Endothelial cell of umbilical vein (primary cell): ENCODE data around the gene GPR107. TPM values are rescaled to one million over a fixed set of nuclear protein-coding genes. Genes with fewer than 3 reads are reported as not detected.

Experiments used
- BruUV-seq: library from RNA; stranded (reverse); fragments of 400-500 nt; replicated peaks from 2 replicates; lab custom pipeline; 2021; lab: Mats Ljungman, UMichigan
- CTCF ChIA-PET: fragments of 300-600, 350-600 bp; sonication (Branson Sonifier 250); formaldehyde crosslinking; loops from one replicate; lab custom pipeline; 2021; ENCODE audit warnings: antibody characterized with exemption, inconsistent platforms; lab: Charles Lee
- POLR2A ChIA-PET: fragments of 300-600, 350-600 bp; sonication (Branson Sonifier 250); formaldehyde crosslinking; loops from one replicate; lab custom pipeline; 2021; ENCODE audit warnings: antibody characterized with exemption, inconsistent platforms; lab: Charles Lee
- DNase-seq: peaks from one replicate; pipeline ENCODE4 v3.0.0-alpha.2; 2011; ENCODE audit warnings: low read depth, low spot score
- FAIRE-seq: peaks from 2 replicates; lab custom pipeline; 2011; peaks lifted over from hg19 to GRCh38; lab: Jason Lieb, UNC
- H2AFZ ChIP-seq: 2 replicates; pipeline ENCODE4 v1.6.0; 2012; ENCODE audit warnings: low read depth, low read length, control low read depth, inconsistent platforms
- H3K27ac ChIP-seq: 2 replicates; pipeline ENCODE4 v1.5.1; 2011; ENCODE audit warnings: low read depth, mild to moderate bottlenecking, control low read depth, low read length, moderate library complexity; ENCODE audit not compliant: insufficient read depth
- H3K27me3 ChIP-seq, 2 experiments: 2 replicates each; pipeline versions ENCODE4 v1.6.0 to v1.6.1; 2011; ENCODE audit warnings: low read length in 2 of 2, mixed read lengths in 1 of 2; ENCODE audit not compliant: control insufficient read depth in 2 of 2, insufficient read depth in 2 of 2
- H3K36me3 ChIP-seq, 2 experiments: 2 replicates in 1 of 2; 3 replicates in 1 of 2; pipeline ENCODE4 v1.5.1; 2011; ENCODE audit warnings: low read length in 2 of 2, mild to moderate bottlenecking in 1 of 2, moderate library complexity in 1 of 2; ENCODE audit not compliant: control insufficient read depth in 2 of 2, insufficient read depth in 2 of 2; ENCODE audit errors: extremely low read depth in 1 of 2
- H3K4me1 ChIP-seq: 3 replicates; pipeline ENCODE4 v1.5.1; 2011; ENCODE audit warnings: mild to moderate bottlenecking, low read length; ENCODE audit not compliant: control insufficient read depth, insufficient read depth; ENCODE audit errors: extremely low read depth
- H3K4me2 ChIP-seq: 2 replicates; pipeline ENCODE4 v1.6.1; 2011; ENCODE audit warnings: low read length, control low read depth, mixed read lengths; ENCODE audit not compliant: insufficient read depth
- H3K4me3 ChIP-seq, 3 experiments: fragments of 200-600 bp in 1 of 3; sonication (generic), shearing (Covaris generic) in 1 of 3; replicated peaks in 1 of 3; 2 replicates each; pipeline ENCODE4 v1.5.1; 2011 to 2016; ENCODE audit warnings: control low read depth in 3 of 3, low read length in 3 of 3, mild to moderate bottlenecking in 2 of 3, inconsistent platforms in 1 of 3, low read depth in 1 of 3, moderate library complexity in 1 of 3; ENCODE audit not compliant: insufficient read depth in 1 of 3
- H3K79me2 ChIP-seq: 2 replicates; pipeline ENCODE4 v1.6.0; 2012; ENCODE audit warnings: low read length, inconsistent platforms; ENCODE audit not compliant: control insufficient read depth, insufficient read depth
- H3K9ac ChIP-seq: replicated peaks from 2 replicates; pipeline ENCODE3; 2011; ENCODE audit warnings: low read length, control low read depth; ENCODE audit not compliant: insufficient read depth; ENCODE audit errors: extremely low read depth
- H3K9me1 ChIP-seq: replicated peaks from 3 replicates; pipeline ENCODE4 v1.6.0; 2011; ENCODE audit warnings: mild to moderate bottlenecking, low read length; ENCODE audit not compliant: control insufficient read depth, insufficient read depth; ENCODE audit errors: extremely low read depth
- H3K9me3 ChIP-seq: replicated peaks from 2 replicates; pipeline ENCODE4 v1.5.1; 2012; ENCODE audit warnings: low read length, inconsistent platforms; ENCODE audit not compliant: control insufficient read depth, insufficient read depth
- H4K20me1 ChIP-seq: replicated peaks from 2 replicates; pipeline ENCODE3; 2011; ENCODE audit warnings: mild to moderate bottlenecking, low read length; ENCODE audit not compliant: control insufficient read depth, insufficient read depth; ENCODE audit errors: extremely low read depth
- CTCF ChIP-seq, 2 donors: IDR thresholded peaks; 1 replicate in 1 of 2; 2 replicates in 1 of 2; pipeline ENCODE4 v1.5.1; 2011; ENCODE audit warnings: low read length in 2 of 2, mild to moderate bottlenecking in 2 of 2, moderate library complexity in 2 of 2, control low read depth in 1 of 2, inconsistent platforms in 1 of 2, low read depth in 1 of 2; ENCODE audit not compliant: insufficient read depth in 1 of 2; ENCODE audit errors: extremely low read depth in 1 of 2
- EZH2 ChIP-seq: IDR thresholded peaks from 2 replicates; pipeline ENCODE4 v1.6.1; 2012; ENCODE audit warnings: borderline replicate concordance, low read depth, mild to moderate bottlenecking, moderate library complexity, low read length, inconsistent platforms; ENCODE audit not compliant: severe bottlenecking
- FOS ChIP-seq: IDR thresholded peaks from 2 replicates; pipeline ENCODE4 v1.6.1; 2011; ENCODE audit warnings: mild to moderate bottlenecking, low read length, moderate library complexity, borderline replicate concordance; ENCODE audit not compliant: insufficient read depth
- GATA2 ChIP-seq: IDR thresholded peaks from 2 replicates; pipeline ENCODE4 v1.7.0; 2011; ENCODE audit warnings: low read depth, mild to moderate bottlenecking, moderate library complexity, mixed read lengths, low read length; ENCODE audit not compliant: insufficient read length, insufficient read depth
- JUN ChIP-seq: IDR thresholded peaks from 2 replicates; pipeline ENCODE4 v1.6.1; 2011; ENCODE audit warnings: borderline replicate concordance, low read depth; ENCODE audit not compliant: insufficient read length, insufficient read depth
- MAX ChIP-seq: IDR thresholded peaks from 2 replicates; pipeline ENCODE4 v1.6.1; 2011; ENCODE audit not compliant: insufficient read depth, insufficient read length
- MYC ChIP-seq: IDR thresholded peaks from one replicate; pipeline ENCODE4 v1.6.1; 2011; ENCODE audit warnings: mild to moderate bottlenecking, low read depth, low read length
- POLR2A ChIP-seq: IDR thresholded peaks from 2 replicates; pipeline ENCODE4 v1.6.1; 2012; ENCODE audit warnings: low read depth, mild to moderate bottlenecking, control low read depth, low read length
- POLR2AphosphoS5 ChIP-seq: IDR thresholded peaks from 2 replicates; pipeline ENCODE4 v1.6.1; 2012; ENCODE audit warnings: low read depth, mild to moderate bottlenecking, control low read depth, low read length, moderate library complexity; ENCODE audit not compliant: insufficient read depth
- dilution Hi-C: fragments of 300-500 bp; cut with MboI; formaldehyde crosslinking; loops from one replicate; pipeline ENCODE4 v1.15.0; 2019; ENCODE audit warnings: low sequenced_read_pairs; ENCODE audit not compliant: extremely low pct_ligation_motif_present
- intact Hi-C: fragments of 100-400 bp; cut with micrococcal nuclease; formaldehyde crosslinking; loops from one replicate; pipeline ENCODE4 v1.10.0; 2022
- polyA plus RNA-seq, 4 experiments: library from polyadenylated mRNA; depleted of rRNA in 3 of 4; stranded (reverse) in 3 of 4; unstranded in 1 of 4; fragments of >200 nt; gene quantifications; 2 replicates each; pipeline versions ENCODE4 v1.2.1 to v1.2.3, GENCODE V29; 2011 to 2012; ENCODE audit warnings: missing spikeins in 1 of 4
- total RNA-seq: library from RNA; stranded (reverse); gene quantifications from 2 replicates; pipeline ENCODE4 v1.2.3, GENCODE V29; 2021

GPR107 gene
- total and polyA plus RNA-seq, 2 donors (not counting 3 experiments of a cell fraction or from before 2014, with no cell fraction given): 27.2 to 38.9 TPM

GRCh38 chr9:130180516-130180915 lies 126.8 kb downstream of the GPR107 start:
- H3K27me3 ChIP-seq: no peaks in the 10 kb centered on the region
- no peak overlapping the region for H3K27ac ChIP-seq
- no peak for TF ChIP-seq JUN
- H3K4me2 ChIP-seq: no peak overlapping the region
- ChIA-PET POLR2A (no interaction called here), CTCF (interaction anchor here (1.0 kb wide), 1 partner anchor 20 kb away, joined by 3 read pairs; no protein-coding TSS in a partner anchor)
- H3K4me3 ChIP-seq: no peak overlapping the region
- no peaks in the 10 kb centered on the region for H3K4me1 ChIP-seq
- no peaks in the 10 kb centered on the region for H3K9me1 ChIP-seq
- no peaks in the 10 kb centered on the region for H4K20me1 ChIP-seq
- dilution Hi-C loops (no loop called here), intact Hi-C loops (no loop called here)
- H2AFZ ChIP-seq: no peak overlapping the region
- peaks cover 0 to 4% of the 10 kb centered on the region in 2 experiments for H3K36me3 ChIP-seq
- H3K9me3 ChIP-seq: no peaks in the 10 kb centered on the region
- no TSS peak for BruUV-seq
- FAIRE-seq: no peak
- no peak for DNase-seq
- H3K9ac ChIP-seq: no peak overlapping the region
- H3K79me2 ChIP-seq: peaks cover 75% of the 10 kb centered on the region

- Histone ChIP-seq H3K79me2 (peaks cover 77% of the 10 kb centered on the region), H3K4me3 (no peak overlapping the region), H3K9ac (no peak overlapping the region), H3K36me3 (no peaks in the 10 kb centered on the region), H2AFZ (no peak overlapping the region), H3K4me2 (no peak overlapping the region), H3K27ac (no peak overlapping the region), H4K20me1 (no peaks in the 10 kb centered on the region), H3K4me1 (no peaks in the 10 kb centered on the region), H3K9me1 (no peaks in the 10 kb centered on the region), H3K9me3 (no peaks in the 10 kb centered on the region), H3K27me3 (no peaks in the 10 kb centered on the region)
- FAIRE-seq: no peak
- TF ChIP-seq POLR2AphosphoS5 (no peak), CTCF (IDR thresholded peaks at IDR 0.05; ENCODE audit: extremely low read depth in 1 of 2, insufficient read depth in 1 of 2, low read depth in 1 of 2, low read length in 2 of 2) (no peak), FOS (no peak), POLR2A (no peak), EZH2 (no peak), MYC (no peak), GATA2 (no peak), JUN (no peak), MAX (no peak)
- POLR2A ChIA-PET: no interaction called here
- dilution Hi-C loops (no loop called here), intact Hi-C loops (no loop called here)
- CTCF ChIA-PET: no interaction called here
- BruUV-seq: no TSS peak
- no peak for DNase-seq
These were observed 128.1 kb downstream of the GPR107 start for GRCh38 chr9:130181678-130182380.
